ENCODE data around the gene LEAP2.

The LEAP2 gene

DNA sequence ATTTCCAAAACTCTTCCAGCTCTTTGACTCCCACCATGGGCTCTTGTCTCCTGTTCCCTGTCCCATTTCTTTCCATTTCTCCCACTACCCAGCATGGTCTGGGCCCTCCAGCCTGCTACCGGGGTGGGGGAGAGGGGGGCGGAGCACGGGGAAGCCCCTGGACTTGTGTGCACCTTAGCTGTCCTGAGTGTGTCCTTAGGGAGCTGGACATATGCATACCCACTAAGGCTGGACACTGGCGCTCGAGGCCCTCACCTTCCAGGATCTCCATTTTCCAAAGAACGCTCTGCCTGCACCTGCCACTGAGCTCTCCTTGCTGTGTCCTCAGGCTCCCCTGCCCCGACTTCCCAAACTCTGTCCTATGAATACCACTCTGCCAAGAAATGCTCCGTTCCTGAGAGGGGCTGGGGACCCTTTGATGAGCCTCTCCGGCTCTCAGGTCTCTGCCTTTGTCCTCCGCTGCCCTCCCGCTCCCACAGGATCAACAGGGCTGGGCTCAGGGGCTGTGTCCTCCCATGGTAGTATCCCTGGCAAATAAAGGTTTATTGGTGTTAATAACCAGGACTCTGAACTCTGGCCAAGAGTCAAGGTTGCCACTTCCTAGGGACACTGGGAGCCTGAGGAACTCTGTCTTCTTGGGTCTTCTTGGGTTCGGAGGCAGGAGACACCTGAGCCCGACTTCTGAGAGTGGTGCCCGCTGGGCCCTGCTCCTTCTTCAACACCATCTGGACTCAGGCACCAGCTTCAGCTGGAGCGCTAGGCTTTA is 42.2 kb upstream of the LEAP2 start:
- peak overlapping the region; percentile 89 for H3K9ac ChIP-seq (ENCODE audit: low read depth, low read length)
- H3K27me3 ChIP-seq (ENCODE audit: control insufficient read depth, insufficient read depth, low read length), result no peaks in the 10 kb centered on the region
- peaks cover 8% of the 10 kb centered on the region for H3K4me1 ChIP-seq (ENCODE audit: control insufficient read depth, insufficient read depth, low read length)
- H3K36me3 ChIP-seq (ENCODE audit: insufficient read depth, low read length), result no peaks in the 10 kb centered on the region
- no peaks in the 10 kb centered on the region for H3K9me3 ChIP-seq (replicated peaks; ENCODE audit: low read length)
- peak overlapping the region; percentile 99 for H3K4me3 ChIP-seq (ENCODE audit: low read length)
- H3K4me2 ChIP-seq (ENCODE audit: low read length), result peak overlapping the region; percentile 99

GRCh38 chr5:132832612-132833011 is 40.9 kb upstream of the LEAP2 start:
- Histone ChIP-seq H3K9me3 (replicated peaks; ENCODE audit: low read length) (no peaks in the 10 kb centered on the region), H3K9ac (ENCODE audit: low read depth, low read length) (no peak overlapping the region), H3K27me3 (ENCODE audit: control insufficient read depth, insufficient read depth, low read length) (no peaks in the 10 kb centered on the region)

DNA sequence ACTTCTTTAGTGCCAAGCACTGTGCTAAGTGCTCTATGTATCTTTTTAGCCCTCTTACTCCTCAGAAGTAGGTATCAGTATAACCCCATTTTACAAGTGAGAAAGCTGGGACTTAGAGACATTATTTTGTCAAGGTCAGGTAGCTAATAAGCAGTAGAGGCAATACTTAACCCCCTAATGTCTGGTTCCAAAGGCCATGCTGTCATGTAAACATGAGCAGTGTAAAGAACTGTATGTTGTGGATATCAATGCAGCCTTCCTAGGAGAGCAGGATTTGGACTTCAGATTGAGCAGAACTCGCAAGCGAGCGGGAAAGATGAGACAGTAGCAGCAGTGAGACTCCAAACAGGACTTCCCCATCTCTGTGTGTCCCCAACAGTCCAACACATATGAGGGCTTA is 39.4 kb upstream of the LEAP2 start:
- Histone ChIP-seq H3K4me3 (ENCODE audit: low read length) (no peak overlapping the region), H3K4me1 (ENCODE audit: control insufficient read depth, insufficient read depth, low read length) (peaks cover 8% of the 10 kb centered on the region), H3K36me3 (ENCODE audit: insufficient read depth, low read length) (no peaks in the 10 kb centered on the region), H3K9me3 (replicated peaks; ENCODE audit: low read length) (no peaks in the 10 kb centered on the region), H3K4me2 (ENCODE audit: low read length) (no peak overlapping the region), H3K27me3 (ENCODE audit: control insufficient read depth, insufficient read depth, low read length) (no peaks in the 10 kb centered on the region), H3K9ac (ENCODE audit: low read depth, low read length) (no peak overlapping the region)

More at GRCh38 chr5:132832612-132833011, 40.9 kb upstream of the LEAP2 start:
- Histone ChIP-seq H3K4me3 (ENCODE audit: low read length) (no peak overlapping the region), H3K4me2 (ENCODE audit: low read length) (no peak overlapping the region), H3K36me3 (ENCODE audit: insufficient read depth, low read length) (no peaks in the 10 kb centered on the region), H3K4me1 (ENCODE audit: control insufficient read depth, insufficient read depth, low read length) (peaks cover 8% of the 10 kb centered on the region)

- Histone ChIP-seq H3K4me2 (ENCODE audit: low read length) (no peak overlapping the region), H3K27me3 (ENCODE audit: control insufficient read depth, insufficient read depth, low read length) (no peaks in the 10 kb centered on the region), H3K9me3 (replicated peaks; ENCODE audit: low read length) (no peaks in the 10 kb centered on the region), H3K9ac (ENCODE audit: low read depth, low read length) (no peak overlapping the region), H3K4me3 (ENCODE audit: low read length) (no peak overlapping the region), H3K36me3 (ENCODE audit: insufficient read depth, low read length) (no peaks in the 10 kb centered on the region), H3K4me1 (ENCODE audit: control insufficient read depth, insufficient read depth, low read length) (peaks cover 24% of the 10 kb centered on the region)
Observed at GRCh38 chr5:132836852-132837251, 36.6 kb upstream of the LEAP2 start.

GRCh38 chr5:132837868-132838267 is 35.6 kb upstream of the LEAP2 start:
- no peak overlapping the region for H3K4me2 ChIP-seq (ENCODE audit: low read length)
- no peaks in the 10 kb centered on the region for H3K27me3 ChIP-seq (ENCODE audit: control insufficient read depth, insufficient read depth, low read length)
- peaks cover 24% of the 10 kb centered on the region for H3K4me1 ChIP-seq (ENCODE audit: control insufficient read depth, insufficient read depth, low read length)
- H3K36me3 ChIP-seq (ENCODE audit: insufficient read depth, low read length), result no peaks in the 10 kb centered on the region
- H3K4me3 ChIP-seq (ENCODE audit: low read length), result no peak overlapping the region
- H3K9ac ChIP-seq (ENCODE audit: low read depth, low read length), result no peak overlapping the region
- H3K9me3 ChIP-seq (replicated peaks; ENCODE audit: low read length), result no peaks in the 10 kb centered on the region

DNA sequence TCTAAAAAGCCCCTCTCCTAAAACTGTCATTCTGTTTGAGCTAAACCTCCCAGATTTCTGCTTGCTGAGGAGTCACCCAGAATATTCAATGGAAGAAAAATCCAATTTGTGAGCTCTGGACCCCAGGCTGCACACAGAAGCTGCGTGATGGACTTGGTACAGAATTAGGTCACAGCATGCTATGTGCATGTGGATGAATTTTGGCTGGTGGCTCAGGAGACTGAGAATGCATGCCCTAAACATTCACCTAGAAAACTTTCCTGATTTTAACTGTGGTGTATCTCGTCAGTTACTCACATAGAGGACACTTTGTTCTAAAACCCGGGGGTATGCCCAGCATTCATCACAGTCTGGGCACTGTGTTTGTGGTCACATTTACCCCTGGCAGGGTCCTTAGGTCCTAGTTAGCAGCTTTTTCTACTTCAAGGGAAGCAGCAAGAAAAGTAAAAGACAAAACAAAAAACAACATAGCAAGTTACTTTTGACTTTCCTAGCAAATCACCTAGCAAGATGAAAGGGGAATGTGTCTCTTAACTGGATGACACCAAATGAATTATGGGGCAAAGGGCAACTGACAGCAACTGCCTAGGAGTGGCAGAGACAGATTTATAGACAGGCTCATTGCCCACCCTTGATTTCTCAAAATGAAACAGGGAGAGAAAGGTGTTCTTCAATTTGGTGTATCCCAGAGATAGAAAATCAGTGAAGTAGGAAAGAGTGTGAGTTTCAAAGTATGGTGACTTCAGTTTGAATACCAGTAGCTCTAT is 34.8 kb upstream of the LEAP2 start:
- H3K9ac ChIP-seq (ENCODE audit: low read depth, low read length), result no peak overlapping the region
- no peaks in the 10 kb centered on the region for H3K27me3 ChIP-seq (ENCODE audit: control insufficient read depth, insufficient read depth, low read length)
- H3K4me1 ChIP-seq (ENCODE audit: control insufficient read depth, insufficient read depth, low read length), result peaks cover 24% of the 10 kb centered on the region
- no peak overlapping the region for H3K4me3 ChIP-seq (ENCODE audit: low read length)
- no peaks in the 10 kb centered on the region for H3K9me3 ChIP-seq (replicated peaks; ENCODE audit: low read length)
- H3K36me3 ChIP-seq (ENCODE audit: insufficient read depth, low read length), result no peaks in the 10 kb centered on the region
- H3K4me2 ChIP-seq (ENCODE audit: low read length), result no peak overlapping the region

- Histone ChIP-seq H3K9ac (ENCODE audit: low read depth, low read length) (no peak overlapping the region), H3K4me3 (ENCODE audit: low read length) (no peak overlapping the region), H3K4me1 (ENCODE audit: control insufficient read depth, insufficient read depth, low read length) (peaks cover 24% of the 10 kb centered on the region), H3K36me3 (ENCODE audit: insufficient read depth, low read length) (no peaks in the 10 kb centered on the region), H3K9me3 (replicated peaks; ENCODE audit: low read length) (no peaks in the 10 kb centered on the region), H3K4me2 (ENCODE audit: low read length) (peak overlapping the region; percentile 25), H3K27me3 (ENCODE audit: control insufficient read depth, insufficient read depth, low read length) (no peaks in the 10 kb centered on the region)
Observed at GRCh38 chr5:132839426-132840301, 33.8 kb upstream of the LEAP2 start.

- Histone ChIP-seq H3K4me2 (ENCODE audit: low read length) (no peak overlapping the region), H3K27me3 (ENCODE audit: control insufficient read depth, insufficient read depth, low read length) (no peaks in the 10 kb centered on the region), H3K9ac (ENCODE audit: low read depth, low read length) (no peak overlapping the region), H3K36me3 (ENCODE audit: insufficient read depth, low read length) (no peaks in the 10 kb centered on the region), H3K9me3 (replicated peaks; ENCODE audit: low read length) (no peaks in the 10 kb centered on the region), H3K4me1 (ENCODE audit: control insufficient read depth, insufficient read depth, low read length) (peaks cover 24% of the 10 kb centered on the region), H3K4me3 (ENCODE audit: low read length) (no peak overlapping the region)
Observed at GRCh38 chr5:132840313-132840712, 33.2 kb upstream of the LEAP2 start.

GRCh38 chr5:132840896-132841295 is 32.6 kb upstream of the LEAP2 start:
- no peaks in the 10 kb centered on the region for H3K27me3 ChIP-seq (ENCODE audit: control insufficient read depth, insufficient read depth, low read length)
- no peak overlapping the region for H3K4me2 ChIP-seq (ENCODE audit: low read length)
- peaks cover 24% of the 10 kb centered on the region for H3K4me1 ChIP-seq (ENCODE audit: control insufficient read depth, insufficient read depth, low read length)
- H3K36me3 ChIP-seq (ENCODE audit: insufficient read depth, low read length), result no peaks in the 10 kb centered on the region
- H3K4me3 ChIP-seq (ENCODE audit: low read length), result no peak overlapping the region
- no peaks in the 10 kb centered on the region for H3K9me3 ChIP-seq (replicated peaks; ENCODE audit: low read length)
- H3K9ac ChIP-seq (ENCODE audit: low read depth, low read length), result no peak overlapping the region

DNA sequence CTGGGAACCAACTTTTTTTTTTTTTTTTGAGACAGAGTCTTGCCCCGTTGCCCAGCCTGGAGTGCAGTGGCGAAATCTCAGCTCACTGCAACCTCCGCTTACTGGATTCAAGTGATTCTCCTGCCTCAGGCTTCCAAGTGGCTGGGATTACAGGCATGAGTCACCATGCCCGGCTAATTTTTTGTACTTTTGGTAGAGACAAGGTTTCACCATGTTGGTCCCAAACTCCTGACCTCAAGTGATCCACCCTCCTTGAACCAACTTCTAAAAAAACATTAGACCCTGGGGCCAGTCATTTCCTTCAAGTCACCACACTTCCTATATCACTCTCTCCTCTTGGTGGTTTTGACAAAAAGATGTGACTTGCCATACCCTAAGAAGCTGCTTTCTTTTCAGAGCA is 32.2 kb upstream of the LEAP2 start:
- Histone ChIP-seq H3K4me2 (ENCODE audit: low read length) (peak overlapping the region; percentile 31), H3K36me3 (ENCODE audit: insufficient read depth, low read length) (no peaks in the 10 kb centered on the region), H3K27me3 (ENCODE audit: control insufficient read depth, insufficient read depth, low read length) (no peaks in the 10 kb centered on the region), H3K4me3 (ENCODE audit: low read length) (peak overlapping the region; percentile 17), H3K4me1 (ENCODE audit: control insufficient read depth, insufficient read depth, low read length) (peaks cover 24% of the 10 kb centered on the region), H3K9ac (ENCODE audit: low read depth, low read length) (no peak overlapping the region), H3K9me3 (replicated peaks; ENCODE audit: low read length) (no peaks in the 10 kb centered on the region)

- no peaks in the 10 kb centered on the region for H3K27me3 ChIP-seq (ENCODE audit: control insufficient read depth, insufficient read depth, low read length)
- H3K9me3 ChIP-seq (replicated peaks; ENCODE audit: low read length), result no peaks in the 10 kb centered on the region
- H3K9ac ChIP-seq (ENCODE audit: low read depth, low read length), result no peak overlapping the region
- H3K4me1 ChIP-seq (ENCODE audit: control insufficient read depth, insufficient read depth, low read length), result no peaks in the 10 kb centered on the region
- no peaks in the 10 kb centered on the region for H3K36me3 ChIP-seq (ENCODE audit: insufficient read depth, low read length)
- no peak overlapping the region for H3K4me3 ChIP-seq (ENCODE audit: low read length)
- no peak overlapping the region for H3K4me2 ChIP-seq (ENCODE audit: low read length)
Observed at GRCh38 chr5:132848270-132848669, 25.2 kb upstream of the LEAP2 start.

Data from skeletal muscle satellite cell (primary cell).